ENCODE results near the gene FOXP1. TPM values are rescaled to one million over a fixed set of nuclear protein-coding genes. Genes with fewer than 3 reads are reported as not detected.

The FOXP1 gene
- total RNA-seq, 2 donors from 2014 or later, result 119 to 199 TPM

DNA sequence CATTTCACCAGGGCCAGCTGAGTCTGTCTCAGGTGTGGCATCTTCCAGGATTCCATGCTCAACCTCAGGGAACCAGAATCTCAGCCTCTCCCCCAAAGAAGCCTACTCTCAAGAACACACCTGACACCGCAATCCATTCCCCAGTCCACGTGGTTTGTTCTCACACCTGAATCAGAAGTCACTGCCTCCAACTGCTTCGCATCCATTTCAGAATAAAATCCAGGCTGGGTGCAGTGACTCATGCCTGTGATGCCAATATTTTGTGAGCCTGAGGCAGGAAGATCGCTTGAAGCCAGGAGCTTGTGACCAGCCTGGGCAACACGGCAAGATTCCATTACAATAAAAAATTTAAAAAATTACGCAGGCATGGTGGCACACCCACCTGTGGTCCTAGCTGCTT lies 212.2 kb downstream of the FOXP1 start:
- H3K9me3 Mint-ChIP-seq, result no peaks in the 10 kb centered on the region
- peaks cover 0 to 4% of the 10 kb centered on the region in 2 donors for H3K36me3 Mint-ChIP-seq
- H3K27ac Mint-ChIP-seq, result peak overlapping the region in 1 of 2 donors; percentile 80
- DNase-seq (ENCODE audit: low spot score in 2 of 2), result no peak
- no peak for ATAC-seq

DNA sequence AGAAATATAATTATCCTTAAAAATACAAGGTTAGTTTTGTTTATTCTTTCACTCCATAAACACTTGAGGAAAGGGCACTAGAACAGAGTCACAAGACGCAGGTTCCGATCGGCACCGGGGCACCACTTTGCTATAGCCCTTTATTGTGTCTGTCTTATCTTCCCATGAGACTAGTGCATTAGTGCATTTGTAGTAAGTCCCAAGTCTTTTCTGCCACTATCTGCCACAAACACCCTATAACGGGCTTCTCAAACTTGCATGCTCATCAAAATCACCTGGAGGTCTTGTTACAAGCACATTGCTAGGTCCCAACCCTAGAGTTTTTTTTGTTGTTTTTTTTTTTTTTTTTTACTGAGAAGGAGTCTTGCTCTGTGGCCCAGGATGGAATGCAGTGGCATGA lies 213.1 kb downstream of the FOXP1 start:
- H3K9me3 Mint-ChIP-seq, result no peaks in the 10 kb centered on the region
- no peak overlapping the region for H3K27ac Mint-ChIP-seq
- no peak for DNase-seq (ENCODE audit: low spot score in 2 of 2)
- ATAC-seq, result no peak
- H3K36me3 Mint-ChIP-seq, result peaks cover 0 to 4% of the 10 kb centered on the region in 2 donors

DNA sequence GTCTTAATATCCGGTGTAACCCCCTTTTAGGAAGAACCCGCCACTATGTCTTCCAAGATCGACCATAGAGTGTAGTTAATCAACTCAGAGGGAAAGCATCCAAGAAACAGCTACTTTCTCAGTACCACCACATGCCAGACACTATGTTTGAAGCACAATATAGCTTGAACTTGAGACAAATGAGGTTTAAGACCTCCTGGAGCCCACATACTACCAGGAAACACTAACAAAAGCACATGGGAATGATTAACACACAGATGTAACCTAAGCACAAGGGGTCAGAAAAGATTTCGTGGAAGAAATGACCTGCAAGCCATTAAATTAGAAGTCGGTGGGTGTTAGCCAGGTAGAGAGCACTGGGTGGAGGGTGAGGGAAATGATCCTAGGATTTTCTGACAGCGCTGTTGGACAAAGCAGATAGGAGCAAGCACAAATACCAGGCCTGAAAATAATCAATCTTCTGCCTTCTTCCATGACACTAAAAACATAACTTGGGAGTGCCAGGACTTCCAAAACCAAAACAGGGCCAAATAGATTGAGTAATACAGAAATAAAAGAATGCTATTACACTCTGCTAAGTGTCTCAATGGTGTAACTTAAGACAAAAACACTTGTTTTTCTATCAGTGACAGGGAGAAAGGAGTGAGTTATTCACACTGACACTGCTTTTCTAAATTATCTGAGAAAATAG lies 213.7 kb downstream of the FOXP1 start:
- peaks cover 0 to 4% of the 10 kb centered on the region in 2 donors for H3K36me3 Mint-ChIP-seq
- no peak for DNase-seq (ENCODE audit: low spot score in 2 of 2)
- H3K27ac Mint-ChIP-seq, result no peak overlapping the region
- no peak for ATAC-seq
- H3K9me3 Mint-ChIP-seq, result no peaks in the 10 kb centered on the region

DNA sequence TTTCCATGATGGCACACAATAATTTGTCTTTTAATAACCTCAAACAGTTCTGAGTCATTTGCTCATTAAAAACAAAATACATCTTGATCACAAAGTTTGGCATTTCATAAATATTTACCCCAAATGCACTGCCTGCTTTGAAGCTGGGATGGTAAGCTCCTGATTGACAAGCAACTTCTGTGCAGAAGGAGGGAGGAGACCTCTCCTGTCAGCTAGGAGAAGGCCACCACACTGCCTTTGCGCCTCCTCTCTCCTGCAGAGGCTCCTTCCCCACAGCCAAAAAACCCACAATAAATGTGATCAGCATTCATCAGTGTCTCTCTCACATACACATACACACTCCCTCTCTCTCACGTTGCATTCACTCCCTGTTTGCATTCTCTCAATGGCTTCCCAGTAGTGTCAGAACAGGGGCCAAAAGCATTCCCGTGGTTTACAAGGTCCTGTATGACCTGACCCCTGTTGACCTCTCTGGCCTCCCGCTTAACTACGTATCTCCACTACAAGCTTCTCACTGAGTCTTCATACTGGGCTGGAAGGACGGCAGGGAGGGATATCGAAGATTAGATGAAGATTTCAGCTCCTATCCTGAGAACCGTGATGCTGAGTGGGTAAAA lies 216.4 kb downstream of the FOXP1 start:
- DNase-seq (ENCODE audit: low spot score in 2 of 2) (no peak), ATAC-seq (no peak)
- no peak overlapping the region for H3K27ac Mint-ChIP-seq
- H3K36me3 Mint-ChIP-seq, result peaks cover 0 to 4% of the 10 kb centered on the region in 2 donors
- H3K9me3 Mint-ChIP-seq, result no peaks in the 10 kb centered on the region

DNA sequence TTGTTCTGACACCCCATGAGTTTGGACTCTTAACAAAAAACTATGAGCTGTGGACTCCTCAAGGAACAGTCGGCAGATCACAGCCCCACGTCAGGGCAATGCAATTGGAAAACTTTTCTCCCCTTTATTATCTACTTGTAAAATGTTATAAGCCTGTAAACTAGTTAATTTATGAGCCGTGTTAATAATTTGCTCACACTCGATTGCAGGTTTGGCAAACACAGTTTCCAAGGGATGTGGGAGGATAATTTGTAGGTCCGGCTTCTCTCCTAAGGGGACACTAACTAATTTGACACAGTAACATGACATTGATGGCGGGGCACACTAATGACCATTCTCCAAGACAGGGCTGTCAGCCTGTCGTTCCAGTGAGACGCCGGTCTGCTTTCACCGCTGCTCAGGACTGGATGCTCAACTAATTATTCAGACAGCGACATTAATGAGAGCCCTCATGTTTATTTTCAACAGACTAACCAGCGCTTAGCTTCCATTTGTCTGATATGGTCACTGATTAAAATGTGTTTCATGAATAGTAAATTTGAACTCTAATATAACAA lies 222.1 kb downstream of the FOXP1 start:
- no peaks in the 10 kb centered on the region for H3K36me3 Mint-ChIP-seq
- H3K27ac Mint-ChIP-seq, result peak overlapping the region in 1 of 2 donors; percentile 82
- no peaks in the 10 kb centered on the region for H3K9me3 Mint-ChIP-seq
- DNase-seq (ENCODE audit: low spot score in 2 of 2) (no peak), ATAC-seq (no peak)

DNA sequence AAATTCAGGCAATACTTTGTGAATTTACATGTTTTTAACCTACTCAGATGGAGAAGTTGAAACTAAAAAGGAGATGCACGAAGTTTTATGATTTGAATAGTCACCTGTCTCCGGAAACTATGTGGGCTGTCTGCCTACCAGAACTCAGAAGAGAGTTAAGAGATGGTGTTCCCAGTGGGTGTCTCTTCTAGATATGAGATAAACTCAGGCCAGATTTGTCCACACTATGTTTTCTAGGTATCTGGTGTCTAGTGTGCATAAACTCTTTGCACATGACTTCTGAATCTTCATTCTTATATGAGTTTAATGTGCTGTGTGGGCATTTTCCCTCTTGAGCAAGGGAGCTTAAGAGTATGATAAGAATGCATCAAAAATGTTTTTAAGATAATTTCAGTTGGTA lies 222.8 kb downstream of the FOXP1 start:
- ATAC-seq, result peak; percentile 56 to 77
- Mint-ChIP-seq H3K9me3 (no peaks in the 10 kb centered on the region), H3K27ac (peak overlapping the region in 1 of 2 donors; percentile 82), H3K36me3 (no peaks in the 10 kb centered on the region)
- no peak for DNase-seq (ENCODE audit: low spot score in 2 of 2)

DNA sequence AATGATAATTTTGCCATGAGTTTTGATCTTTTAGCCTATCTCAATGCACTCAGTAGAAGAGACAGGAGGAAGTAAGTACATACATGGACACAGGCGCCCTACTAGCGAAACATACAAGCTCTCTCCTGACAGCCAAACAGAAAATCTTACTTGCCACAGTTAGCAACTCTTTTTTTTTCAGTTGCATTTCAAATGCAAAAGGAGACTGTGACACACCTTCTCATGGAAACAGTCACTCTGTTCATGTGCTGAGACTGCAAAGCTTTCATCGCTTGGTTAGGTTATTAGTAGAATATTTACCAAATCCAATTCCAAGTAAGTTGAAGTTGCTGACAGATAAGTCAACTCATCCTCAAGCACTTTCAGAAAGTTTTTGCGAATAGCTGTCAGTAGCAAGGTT lies 223.3 kb downstream of the FOXP1 start:
- H3K27ac Mint-ChIP-seq, result peak overlapping the region; percentile 82 to 85
- H3K9me3 Mint-ChIP-seq, result no peaks in the 10 kb centered on the region
- H3K36me3 Mint-ChIP-seq, result no peaks in the 10 kb centered on the region
- no peak for DNase-seq (ENCODE audit: low spot score in 2 of 2)
- peak; percentile 44 to 67 for ATAC-seq

DNA sequence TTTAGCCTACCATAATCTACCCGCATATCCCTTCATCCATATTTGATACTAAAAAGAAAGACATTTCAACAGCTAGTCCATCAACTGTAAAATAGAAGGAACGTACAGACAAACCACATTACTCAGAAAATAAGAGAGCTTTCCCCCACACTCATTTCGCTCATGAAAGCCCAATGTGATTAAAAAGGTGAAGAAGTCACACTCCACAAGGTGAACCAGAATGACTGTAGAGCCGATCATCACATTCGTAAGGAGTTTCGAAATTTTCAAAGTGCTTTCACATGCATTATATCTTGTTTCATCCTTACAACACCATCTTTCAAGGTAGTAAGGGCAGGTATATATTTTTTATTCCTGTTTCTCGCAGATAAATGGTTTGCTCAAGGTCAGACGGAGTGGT lies 225.3 kb downstream of the FOXP1 start:
- no peaks in the 10 kb centered on the region for H3K36me3 Mint-ChIP-seq
- ATAC-seq, result peak; percentile 73 to 74
- DNase-seq (ENCODE audit: low spot score in 2 of 2), result peak in 1 of 2 donors; percentile 39
- peak overlapping the region in 1 of 2 donors; percentile 82 for H3K27ac Mint-ChIP-seq
- no peaks in the 10 kb centered on the region for H3K9me3 Mint-ChIP-seq

DNA sequence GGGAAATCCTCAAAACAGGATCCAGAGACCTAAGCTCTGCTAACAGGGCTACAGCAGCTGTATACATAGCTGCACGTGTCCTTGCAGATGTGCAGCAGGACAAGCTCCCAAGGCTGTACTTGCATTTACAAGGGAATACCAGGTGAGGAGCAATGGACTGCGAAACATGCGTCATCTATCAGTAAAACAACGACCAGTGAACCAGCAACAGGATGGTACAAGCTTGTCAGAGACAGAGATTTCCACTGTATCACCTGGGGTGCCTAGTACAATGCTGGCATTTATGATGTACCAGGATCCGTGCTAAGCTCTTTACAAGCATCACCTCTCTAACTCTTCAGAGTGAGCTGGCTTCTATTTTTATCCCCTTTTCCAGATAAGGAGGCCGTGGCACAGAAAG lies 227.3 kb downstream of the FOXP1 start:
- ATAC-seq, result peak in 1 of 2 donors; percentile 16
- no peaks in the 10 kb centered on the region for H3K9me3 Mint-ChIP-seq
- no peak for DNase-seq (ENCODE audit: low spot score in 2 of 2)
- no peaks in the 10 kb centered on the region for H3K36me3 Mint-ChIP-seq
- H3K27ac Mint-ChIP-seq, result peak overlapping the region in 1 of 2 donors; percentile 20

DNA sequence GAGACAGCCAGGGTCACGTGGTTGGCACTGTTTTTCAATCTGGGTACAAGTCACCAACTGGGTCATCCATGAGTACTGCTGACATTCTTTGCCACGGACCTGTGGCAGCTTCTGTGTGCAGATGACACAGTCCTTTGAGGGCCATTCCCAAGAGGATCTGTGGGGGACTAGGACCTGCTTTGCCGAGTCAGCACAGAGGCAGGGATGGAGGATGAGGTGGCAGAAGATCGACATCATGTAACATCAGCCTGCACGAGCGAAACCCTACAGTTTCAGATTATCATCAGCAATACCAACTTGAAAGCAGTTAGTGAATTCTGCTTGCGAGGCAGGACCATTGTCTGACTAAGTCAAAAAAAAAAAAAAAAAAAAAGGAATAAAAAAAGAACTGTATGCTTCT lies 227.7 kb downstream of the FOXP1 start:
- DNase-seq (ENCODE audit: low spot score in 2 of 2) (peak in 1 of 2 donors; percentile 66), ATAC-seq (peak in 1 of 2 donors; percentile 49)
- H3K9me3 Mint-ChIP-seq, result no peaks in the 10 kb centered on the region
- H3K27ac Mint-ChIP-seq, result peak overlapping the region in 1 of 2 donors; percentile 20
- no peaks in the 10 kb centered on the region for H3K36me3 Mint-ChIP-seq

DNA sequence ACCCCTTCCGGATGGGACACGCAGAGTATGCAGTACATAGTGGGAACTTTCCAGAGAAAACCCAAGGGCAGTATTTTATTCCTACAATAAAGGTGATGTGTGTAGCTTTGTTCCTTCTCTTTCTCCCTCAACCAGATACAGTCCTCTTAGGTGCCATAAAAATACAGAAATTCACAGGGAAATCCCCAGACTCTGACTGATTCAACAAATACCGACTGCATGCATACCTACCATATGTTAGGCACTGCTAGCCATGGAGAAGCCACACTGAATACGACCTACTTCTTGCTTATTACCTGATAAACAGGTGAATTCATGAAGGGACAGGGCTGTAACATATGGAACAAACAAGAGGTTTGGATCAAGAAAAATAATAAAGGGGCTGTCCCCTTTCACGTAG lies 228.5 kb downstream of the FOXP1 start:
- peak overlapping the region in 1 of 2 donors; percentile 20 for H3K27ac Mint-ChIP-seq

DNA sequence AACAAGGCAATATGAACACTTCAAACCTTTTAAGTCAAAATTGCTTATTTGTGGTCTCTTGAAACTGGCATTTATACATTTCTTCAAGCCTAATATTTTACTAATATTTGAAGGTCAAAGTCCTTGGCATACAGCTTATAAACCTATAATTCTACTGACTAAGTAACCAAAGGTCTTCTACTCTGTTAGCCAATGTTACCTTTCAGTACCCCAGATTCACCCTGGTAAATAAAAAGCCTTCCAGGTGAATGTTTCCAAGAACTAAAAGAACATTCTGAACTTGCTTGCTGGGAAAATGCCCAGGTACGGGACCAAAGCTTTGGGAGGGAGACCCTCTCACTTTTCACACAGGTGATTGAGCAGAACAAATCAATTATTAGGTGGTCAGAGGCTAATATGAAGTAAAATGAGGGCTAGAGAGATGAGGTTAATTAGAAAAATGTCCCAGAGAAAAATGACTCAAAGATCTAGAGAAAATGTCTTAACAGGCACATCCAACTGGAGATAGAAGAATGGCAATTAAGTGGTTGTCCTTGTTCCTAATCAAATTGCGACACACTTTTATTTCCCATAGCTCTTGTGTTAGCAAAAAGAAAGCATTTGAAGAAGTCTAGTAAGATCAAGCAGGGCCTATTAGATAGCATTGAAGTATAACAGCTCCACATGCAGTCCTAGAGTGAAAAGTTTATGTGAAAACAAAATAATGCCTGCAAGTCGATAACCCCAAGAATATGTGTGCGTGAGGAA lies 232.0 kb downstream of the FOXP1 start:
- ATAC-seq, result no peak
- Mint-ChIP-seq H3K36me3 (no peaks in the 10 kb centered on the region), H3K9me3 (no peaks in the 10 kb centered on the region), H3K27ac (no peak overlapping the region)
- DNase-seq (ENCODE audit: low spot score in 2 of 2), result no peak

More for the DNA sequence above, 228.5 kb downstream of the FOXP1 start:
- Mint-ChIP-seq H3K9me3 (no peaks in the 10 kb centered on the region), H3K36me3 (no peaks in the 10 kb centered on the region)
- ATAC-seq (no peak), DNase-seq (ENCODE audit: low spot score in 2 of 2) (no peak)

DNA sequence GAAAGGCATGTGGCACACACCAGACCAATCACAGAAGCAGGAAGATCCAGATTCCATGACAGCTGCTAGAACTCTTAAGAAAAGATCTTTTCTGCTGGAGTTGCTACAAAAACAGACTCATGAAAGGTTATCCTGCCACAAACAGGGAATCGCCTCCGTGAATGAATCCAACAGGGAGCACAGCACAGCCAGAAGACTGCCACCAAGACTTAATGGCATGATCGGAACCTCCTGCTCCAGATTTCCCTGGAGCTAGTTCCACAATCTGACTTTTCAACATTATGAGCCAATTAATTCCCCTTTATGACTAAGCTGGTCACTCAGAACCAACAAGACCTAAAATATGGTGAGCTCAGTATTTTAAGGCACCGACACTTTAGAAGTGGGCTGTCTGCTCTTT lies 232.5 kb downstream of the FOXP1 start:
- Mint-ChIP-seq H3K9me3 (no peaks in the 10 kb centered on the region), H3K36me3 (no peaks in the 10 kb centered on the region), H3K27ac (no peak overlapping the region)
- ATAC-seq (no peak), DNase-seq (ENCODE audit: low spot score in 2 of 2) (no peak)

DNA sequence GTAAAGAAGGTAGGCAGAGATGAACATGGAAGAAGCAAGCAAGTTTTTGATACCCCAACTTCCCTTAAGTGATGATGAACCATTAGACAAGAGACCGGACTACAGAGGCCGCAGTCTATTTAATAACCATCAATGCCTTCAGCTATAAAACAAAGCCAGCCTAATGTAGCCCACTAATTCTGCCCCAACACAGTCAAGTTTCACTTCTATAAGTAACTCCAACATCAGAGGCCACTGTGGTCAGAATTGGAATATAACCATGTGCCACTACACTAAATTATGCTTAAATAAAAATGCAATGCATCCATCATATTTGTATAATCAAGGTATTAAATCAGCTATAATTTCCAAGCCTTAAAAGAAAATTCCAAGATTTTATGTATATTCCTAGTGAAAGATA lies 234.7 kb downstream of the FOXP1 start:
- Mint-ChIP-seq H3K27ac (peak overlapping the region in 1 of 2 donors; percentile 73), H3K36me3 (no peaks in the 10 kb centered on the region), H3K9me3 (no peaks in the 10 kb centered on the region)
- ATAC-seq, result no peak
- no peak for DNase-seq (ENCODE audit: low spot score in 2 of 2)

DNA sequence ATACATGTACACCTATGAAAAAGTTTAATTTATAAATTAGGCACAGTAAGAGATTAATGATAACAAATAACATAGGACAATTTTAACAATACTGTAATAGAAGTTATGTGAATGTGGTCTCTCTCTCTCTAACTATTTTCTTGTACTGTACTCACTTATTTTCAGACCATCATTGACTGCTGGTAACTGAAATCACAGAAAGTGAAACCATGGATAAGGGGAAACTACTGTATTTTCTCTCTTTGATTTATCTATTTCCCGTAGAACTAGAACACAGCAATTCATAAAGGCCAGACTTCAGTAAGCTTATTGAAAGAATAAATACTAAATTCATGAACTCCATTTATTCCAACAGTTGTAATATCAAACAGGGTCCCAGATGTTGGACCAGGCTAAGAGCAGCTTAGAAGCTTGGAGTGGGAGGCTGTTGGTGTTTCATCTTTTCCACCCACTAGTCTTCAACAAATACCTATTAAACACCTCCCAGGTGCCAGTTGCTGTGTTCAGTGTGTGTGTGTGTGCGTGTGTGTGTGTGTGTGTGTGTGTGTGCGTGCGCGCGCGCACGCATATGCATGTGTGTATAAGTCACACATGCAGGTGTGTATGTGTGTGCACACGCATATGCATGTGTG lies 235.4 kb downstream of the FOXP1 start:
- no peaks in the 10 kb centered on the region for H3K36me3 Mint-ChIP-seq
- DNase-seq (ENCODE audit: low spot score in 2 of 2) (no peak), ATAC-seq (peak; percentile 53 to 57)
- no peaks in the 10 kb centered on the region for H3K9me3 Mint-ChIP-seq
- H3K27ac Mint-ChIP-seq, result peak overlapping the region in 1 of 2 donors; percentile 73

DNA sequence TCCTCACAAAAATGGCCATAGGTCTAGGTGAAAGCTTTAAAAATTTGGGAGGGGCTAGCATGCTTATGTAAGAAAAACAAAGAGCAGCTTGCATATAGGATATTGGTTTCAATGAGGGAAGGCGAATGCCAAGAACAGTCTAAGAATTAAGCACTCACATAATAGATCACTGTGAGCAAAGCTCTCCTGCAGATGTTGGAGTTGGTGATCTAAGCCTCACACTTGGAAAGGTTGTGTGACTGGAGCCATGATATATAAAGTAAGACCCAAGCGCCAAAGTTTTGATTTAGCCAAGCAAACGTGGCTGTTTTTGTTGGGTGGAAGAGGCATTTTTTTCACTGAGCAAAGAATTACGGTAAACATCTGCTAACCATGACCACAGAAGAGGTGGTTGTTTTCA lies 237.5 kb downstream of the FOXP1 start:
- ATAC-seq (no peak), DNase-seq (ENCODE audit: low spot score in 2 of 2) (no peak)
- Mint-ChIP-seq H3K27ac (no peak overlapping the region), H3K36me3 (peaks cover 7 to 12% of the 10 kb centered on the region in 2 donors), H3K9me3 (peaks cover 0 to 7% of the 10 kb centered on the region in 2 donors)

All from activated naive CD4-positive, alpha-beta T cell treated with anti-CD3 and anti-CD28 coated beads, Interleukin-2, amount 50 U/mL, for 72 hours (primary cell).